H7 (cell line): ENCODE results near the gene MARCKS. TPM values are rescaled to one million over a fixed set of nuclear protein-coding genes. Genes with fewer than 3 reads are reported as not detected.
"Not testable (repeated sequence)": the region's sequence is repeated elsewhere in the genome, so short reads cannot be mapped to it uniquely, and the experiment has no call there.

Experiments
- DNase-seq: peaks from one replicate; pipeline ENCODE4 v3.0.0; 2012
- H3K27me3 ChIP-seq: 2 replicates; pipeline ENCODE4 v1.6.0; 2011; ENCODE audit warnings: mild to moderate bottlenecking, low read length; ENCODE audit not compliant: control insufficient read depth, insufficient read depth
- H3K36me3 ChIP-seq: replicated peaks from 2 replicates; pipeline ENCODE4 v1.5.1; 2011; ENCODE audit warnings: low read length; ENCODE audit not compliant: control insufficient read depth, insufficient read depth
- H3K4me3 ChIP-seq: 2 replicates; pipeline ENCODE4 v1.5.1; 2011; ENCODE audit warnings: low read depth, mild to moderate bottlenecking, control low read depth, low read length, moderate library complexity; ENCODE audit not compliant: insufficient read depth
- total RNA-seq: library from RNA; depleted of rRNA; stranded (reverse); fragments of >200 nt; shearing (Covaris generic); gene quantifications from 2 replicates; pipeline ENCODE4 v1.2.3, GENCODE V29; 2014

The MARCKS gene
- total RNA-seq, 1 experiment from 2014 or later, result 92.7 TPM

- DNase-seq, result no peak
- Histone ChIP-seq H3K36me3 (no peaks in the 10 kb centered on the region), H3K27me3 (no peaks in the 10 kb centered on the region), H3K4me3 (no peak overlapping the region)
Observed at GRCh38 chr6:113884011-113884410, 26.9 kb downstream of the MARCKS start.

GRCh38 chr6:113886512-113886911, 29.4 kb downstream of the MARCKS start:
- Histone ChIP-seq H3K27me3 (no peaks in the 10 kb centered on the region), H3K36me3 (no peaks in the 10 kb centered on the region), H3K4me3 (no peak overlapping the region)
- no peak for DNase-seq

- no peaks in the 10 kb centered on the region for H3K27me3 ChIP-seq
- no peak overlapping the region for H3K4me3 ChIP-seq
- DNase-seq, result no peak
- no peaks in the 10 kb centered on the region for H3K36me3 ChIP-seq
Observed at GRCh38 chr6:113888493-113888892, 31.3 kb downstream of the MARCKS start.

GRCh38 chr6:113888956-113889630, 31.9 kb downstream of the MARCKS start:
- Histone ChIP-seq H3K27me3 (no peaks in the 10 kb centered on the region), H3K36me3 (no peaks in the 10 kb centered on the region), H3K4me3 (no peak overlapping the region)
- DNase-seq, result no peak

GRCh38 chr6:113893451-113893850, 36.3 kb downstream of the MARCKS start:
- H3K27me3 ChIP-seq, result no peaks in the 10 kb centered on the region
- no peak for DNase-seq
- H3K36me3 ChIP-seq, result no peaks in the 10 kb centered on the region
- no peak overlapping the region for H3K4me3 ChIP-seq

- Histone ChIP-seq H3K4me3 (no peak overlapping the region), H3K36me3 (no peaks in the 10 kb centered on the region), H3K27me3 (no peaks in the 10 kb centered on the region)
- DNase-seq, result no peak
Observed at GRCh38 chr6:113893866-113894265, 36.7 kb downstream of the MARCKS start.

GRCh38 chr6:113894712-113895674, 37.8 kb downstream of the MARCKS start:
- no peak for DNase-seq
- H3K4me3 ChIP-seq, result no peak overlapping the region
- no peaks in the 10 kb centered on the region for H3K27me3 ChIP-seq
- no peaks in the 10 kb centered on the region for H3K36me3 ChIP-seq

- no peak for DNase-seq
- no peaks in the 10 kb centered on the region for H3K36me3 ChIP-seq
- no peak overlapping the region for H3K4me3 ChIP-seq
- H3K27me3 ChIP-seq, result no peaks in the 10 kb centered on the region
Observed at GRCh38 chr6:113901482-113901881, 44.3 kb downstream of the MARCKS start.

GRCh38 chr6:113903666-113904330, 46.7 kb downstream of the MARCKS start:
- Histone ChIP-seq H3K27me3 (no peaks in the 10 kb centered on the region), H3K36me3 (no peaks in the 10 kb centered on the region), H3K4me3 (no peak overlapping the region)
- no peak for DNase-seq

- Histone ChIP-seq H3K36me3 (no peaks in the 10 kb centered on the region), H3K4me3 (no peak overlapping the region), H3K27me3 (no peaks in the 10 kb centered on the region)
- no peak for DNase-seq
Observed at GRCh38 chr6:113907102-113907815, 50.1 kb downstream of the MARCKS start.

GRCh38 chr6:113908801-113909200, 51.7 kb downstream of the MARCKS start:
- DNase-seq, result peak; percentile 8
- H3K36me3 ChIP-seq, result no peaks in the 10 kb centered on the region
- no peaks in the 10 kb centered on the region for H3K27me3 ChIP-seq
- H3K4me3 ChIP-seq, result no peak overlapping the region

GRCh38 chr6:113909224-113909856, 52.2 kb downstream of the MARCKS start:
- no peak overlapping the region for H3K4me3 ChIP-seq
- no peaks in the 10 kb centered on the region for H3K27me3 ChIP-seq
- H3K36me3 ChIP-seq, result no peaks in the 10 kb centered on the region
- peak; percentile 61 for DNase-seq

GRCh38 chr6:113910285-113910684, 53.1 kb downstream of the MARCKS start:
- H3K4me3 ChIP-seq, H3K36me3 ChIP-seq, H3K27me3 ChIP-seq, DNase-seq: not testable (repeated sequence)
